Measurements from ENCODE around the gene CDH13. TPM values are rescaled to one million over a fixed set of nuclear protein-coding genes. Genes with fewer than 3 reads are reported as not detected.

The CDH13 gene
- total and polyA plus RNA-seq, 9 of the 15 experiments (the other 6 are each of a cell fraction or from before 2014, with no cell fraction given), result 0.03 TPM; not detected in 8

- Histone ChIP-seq H3K27me3 (ENCODE audit: control insufficient read depth in 2 of 2, insufficient read depth in 2 of 2, low read length in 2 of 2) (no peaks in the 10 kb centered on the region), H2AFZ (ENCODE audit: low read depth, low read length) (no peak overlapping the region), H3K9me3 (replicated peaks; ENCODE audit: control insufficient read depth, insufficient read depth, low read depth, low read length) (no peaks in the 10 kb centered on the region), H3K4me3 (no peak overlapping the region), H3K79me2 (ENCODE audit: control insufficient read depth, insufficient read depth, low read length) (no peaks in the 10 kb centered on the region), H4K20me1 (replicated peaks; ENCODE audit: control insufficient read depth, insufficient read depth, low read length) (no peaks in the 10 kb centered on the region), H3K36me3 (ENCODE audit: control insufficient read depth, insufficient read depth, low read length) (no peaks in the 10 kb centered on the region), H3K27ac (ENCODE audit: extremely low read depth, low read depth, low read length) (no peak overlapping the region), H3K9me1 (ENCODE audit: control insufficient read depth, insufficient read depth, low read length) (no peaks in the 10 kb centered on the region), H3K9ac (ENCODE audit: insufficient read depth in 1 of 2, low read depth in 2 of 2, low read length in 2 of 2) (no peak overlapping the region), H3K4me1 (replicated peaks in 1 of 2; ENCODE audit: control insufficient read depth in 2 of 2, insufficient read depth in 2 of 2, low read length in 2 of 2) (no peaks in the 10 kb centered on the region), H3K4me2 (ENCODE audit: insufficient read depth, low read length) (no peak overlapping the region)
- 0% methylated on average over 2 of the region's 2 CpGs for WGBS (ENCODE audit: insufficient coverage, low coverage, missing lambda C conversion rate)
- ATAC-seq (no peak), DNase-seq (ENCODE audit: extremely low read depth in 1 of 4, low spot score in 3 of 4) (no peak), FAIRE-seq (no peak)
- in situ Hi-C loops (cut with MboI) (no loop called here), intact Hi-C loops (cut with micrococcal nuclease) (no loop called here)
- BruUV-seq (replicated peaks), result no TSS peak
- ChIA-PET CTCF (ENCODE audit: low intra/inter-chr PET ratio) (no interaction called here), POLR2A (no interaction called here)
- no peak for TF ChIP-seq GTF2E2 (tag; IDR thresholded peaks at IDR 0.05)
- TF ChIP-seq HINFP (tag; conservative IDR thresholded peaks at IDR 0.05; ENCODE audit: low read depth), result no peak
- no peak for TF ChIP-seq ZSCAN32 (CRISPR knock-in tag; IDR thresholded peaks at IDR 0.05)
- no peak for TF ChIP-seq SP2 (IDR thresholded peaks at IDR 0.05; ENCODE audit: extremely low read depth, low read depth, low read length, poor library complexity, severe bottlenecking)
- TF ChIP-seq IFI16 (CRISPR knock-in tag; IDR thresholded peaks at IDR 0.05), result no peak
- no peak for TF ChIP-seq ZFX (CRISPR knock-in tag; IDR thresholded peaks at IDR 0.05)
- no peak for TF ChIP-seq RBM14 (IDR thresholded peaks at IDR 0.05; ENCODE audit: borderline replicate concordance, insufficient read depth, low read depth, low read length)
These were observed 385.2 kb downstream of the CDH13 start for GRCh38 chr16:83011939-83012338.

Data from K562 (cell line).